Stimulated activated effector memory CD8-positive, alpha-beta T cell treated with anti-CD3 and anti-CD28 coated beads, Interleukin-12 subunit alpha, Interleukin-12 subunit beta, amount 100 ng/mL, for 72 hours (primary cell): Measurements from ENCODE around the gene AQP11.
"Not testable (repeated sequence)": the region's sequence is repeated elsewhere in the genome, so short reads cannot be mapped to it uniquely, and the experiment has no call there.

Source experiments
- ATAC-seq: fragments of 150-1000 bp; cut with Tn5 transposase; 2 replicates; pipeline ENCODE4 v1.10.0; 2021
- DNase-seq, 2 donors: peaks; one replicate each; pipeline ENCODE4 v3.0.0; 2021 to 2022; ENCODE audit warnings: low spot score in 2 of 2
- H3K27ac Mint-ChIP-seq: one replicate; pipeline ENCODE4 v1.8.0; 2022; ENCODE audit warnings: mild to moderate bottlenecking, mixed read lengths
- H3K36me3 Mint-ChIP-seq: one replicate; pipeline ENCODE4 v1.8.0; 2022; ENCODE audit warnings: mild to moderate bottlenecking, mixed read lengths
- H3K4me1 Mint-ChIP-seq: one replicate; pipeline ENCODE4 v1.8.0; 2022; ENCODE audit warnings: mixed read lengths
- H3K4me3 Mint-ChIP-seq: one replicate; pipeline ENCODE4 v1.8.0; 2022; ENCODE audit warnings: mild to moderate bottlenecking, mixed read lengths
- H3K9me3 Mint-ChIP-seq: one replicate; pipeline ENCODE4 v1.8.0; 2022; ENCODE audit warnings: mixed read lengths

Gene AQP11

GRCh38 chr11:77570896-77571295 lies 18.9 kb upstream of the AQP11 start:
- not testable (repeated sequence) for DNase-seq, H3K4me3 Mint-ChIP-seq, ATAC-seq, H3K9me3 Mint-ChIP-seq, H3K36me3 Mint-ChIP-seq, H3K4me1 Mint-ChIP-seq, H3K27ac Mint-ChIP-seq

- H3K4me3 Mint-ChIP-seq, H3K27ac Mint-ChIP-seq, ATAC-seq, H3K4me1 Mint-ChIP-seq, DNase-seq, H3K36me3 Mint-ChIP-seq, H3K9me3 Mint-ChIP-seq: not testable (repeated sequence)
Observed at GRCh38 chr11:77575428-77575827, 14.3 kb upstream of the AQP11 start.

- H3K4me3 Mint-ChIP-seq: no peak overlapping the region
Observed at GRCh38 chr11:77580712-77581337, 8.9 kb upstream of the AQP11 start.

GRCh38 chr11:77589181-77589520 lies 602 bp upstream of the AQP11 start:
- Mint-ChIP-seq H3K27ac (no peak overlapping the region), H3K4me1 (peaks cover 24% of the 10 kb centered on the region), H3K36me3 (peaks cover 11% of the 10 kb centered on the region), H3K9me3 (no peaks in the 10 kb centered on the region), H3K4me3 (peak overlapping the region; percentile 83)
- no peak for DNase-seq
- ATAC-seq: peak; percentile 45

More at GRCh38 chr11:77580712-77581337, 8.9 kb upstream of the AQP11 start:
- no peak for ATAC-seq
- Mint-ChIP-seq H3K27ac (no peak overlapping the region), H3K4me1 (no peaks in the 10 kb centered on the region), H3K9me3 (peaks cover 4% of the 10 kb centered on the region), H3K36me3 (no peaks in the 10 kb centered on the region)
- DNase-seq: no peak

- no peaks in the 10 kb centered on the region for H3K9me3 Mint-ChIP-seq
- H3K36me3 Mint-ChIP-seq: peaks cover 17% of the 10 kb centered on the region
- peak overlapping the region; percentile 83 for H3K4me3 Mint-ChIP-seq
- ATAC-seq (peak; percentile 22), DNase-seq (no peak)
- H3K4me1 Mint-ChIP-seq: peaks cover 24% of the 10 kb centered on the region
- no peak overlapping the region for H3K27ac Mint-ChIP-seq
Observed at GRCh38 chr11:77590194-77590782, 535 bp downstream of the AQP11 start.

GRCh38 chr11:77592727-77593126 lies 3.0 kb downstream of the AQP11 start:
- no peak for ATAC-seq

GRCh38 chr11:77593883-77594282 lies 4.1 kb downstream of the AQP11 start:
- Mint-ChIP-seq H3K27ac (no peak overlapping the region), H3K4me1 (peaks cover 20% of the 10 kb centered on the region), H3K9me3 (no peaks in the 10 kb centered on the region), H3K36me3 (peaks cover 17% of the 10 kb centered on the region), H3K4me3 (no peak overlapping the region)
- DNase-seq: no peak
- no peak for ATAC-seq

More at GRCh38 chr11:77592727-77593126, 3.0 kb downstream of the AQP11 start:
- H3K36me3 Mint-ChIP-seq: peaks cover 17% of the 10 kb centered on the region
- no peak for DNase-seq
- H3K4me3 Mint-ChIP-seq: no peak overlapping the region
- peaks cover 24% of the 10 kb centered on the region for H3K4me1 Mint-ChIP-seq
- no peaks in the 10 kb centered on the region for H3K9me3 Mint-ChIP-seq
- H3K27ac Mint-ChIP-seq: no peak overlapping the region

- no peak for ATAC-seq
- Mint-ChIP-seq H3K9me3 (no peaks in the 10 kb centered on the region), H3K27ac (no peak overlapping the region), H3K4me3 (no peak overlapping the region), H3K4me1 (no peaks in the 10 kb centered on the region), H3K36me3 (peaks cover 7% of the 10 kb centered on the region)
- no peak for DNase-seq
Observed at GRCh38 chr11:77596626-77597025, 6.9 kb downstream of the AQP11 start.

- no peak overlapping the region for H3K4me3 Mint-ChIP-seq
- H3K9me3 Mint-ChIP-seq: no peaks in the 10 kb centered on the region
- H3K4me1 Mint-ChIP-seq: no peaks in the 10 kb centered on the region
- no peak overlapping the region for H3K27ac Mint-ChIP-seq
- no peak for DNase-seq
- no peak for ATAC-seq
- peaks cover 7% of the 10 kb centered on the region for H3K36me3 Mint-ChIP-seq
Observed at GRCh38 chr11:77598195-77598594, 8.4 kb downstream of the AQP11 start.

GRCh38 chr11:77602381-77603088 lies 12.8 kb downstream of the AQP11 start:
- H3K4me3 Mint-ChIP-seq: no peak overlapping the region
- H3K4me1 Mint-ChIP-seq: no peaks in the 10 kb centered on the region
- DNase-seq: no peak
- H3K27ac Mint-ChIP-seq: no peak overlapping the region
- no peaks in the 10 kb centered on the region for H3K9me3 Mint-ChIP-seq
- H3K36me3 Mint-ChIP-seq: peaks cover 25% of the 10 kb centered on the region
- no peak for ATAC-seq

GRCh38 chr11:77604281-77604680 lies 14.5 kb downstream of the AQP11 start:
- Mint-ChIP-seq H3K4me1 (no peaks in the 10 kb centered on the region), H3K9me3 (no peaks in the 10 kb centered on the region), H3K36me3 (peaks cover 40% of the 10 kb centered on the region), H3K27ac (no peak overlapping the region), H3K4me3 (no peak overlapping the region)
- ATAC-seq (no peak), DNase-seq (no peak)

GRCh38 chr11:77609234-77609633 lies 19.5 kb downstream of the AQP11 start:
- H3K9me3 Mint-ChIP-seq: no peaks in the 10 kb centered on the region
- ATAC-seq: no peak
- H3K4me3 Mint-ChIP-seq: no peak overlapping the region
- H3K36me3 Mint-ChIP-seq: peaks cover 84% of the 10 kb centered on the region
- no peaks in the 10 kb centered on the region for H3K4me1 Mint-ChIP-seq
- DNase-seq: no peak
- H3K27ac Mint-ChIP-seq: no peak overlapping the region

- Mint-ChIP-seq H3K4me3 (no peak overlapping the region), H3K9me3 (no peaks in the 10 kb centered on the region), H3K36me3 (peaks cover 92% of the 10 kb centered on the region), H3K4me1 (no peaks in the 10 kb centered on the region), H3K27ac (no peak overlapping the region)
- ATAC-seq: no peak
- no peak for DNase-seq
Observed at GRCh38 chr11:77611921-77612320, 22.2 kb downstream of the AQP11 start.

GRCh38 chr11:77617892-77618291 lies 28.1 kb downstream of the AQP11 start:
- no peak overlapping the region for H3K27ac Mint-ChIP-seq
- DNase-seq: no peak
- H3K4me1 Mint-ChIP-seq: no peaks in the 10 kb centered on the region
- ATAC-seq: no peak
- H3K4me3 Mint-ChIP-seq: no peak overlapping the region
- no peaks in the 10 kb centered on the region for H3K9me3 Mint-ChIP-seq
- peaks cover 98% of the 10 kb centered on the region for H3K36me3 Mint-ChIP-seq

GRCh38 chr11:77619576-77620198 lies 29.9 kb downstream of the AQP11 start:
- no peak for DNase-seq
- no peak overlapping the region for H3K27ac Mint-ChIP-seq

More at GRCh38 chr11:77619576-77620198, 29.9 kb downstream of the AQP11 start:
- Mint-ChIP-seq H3K9me3 (no peaks in the 10 kb centered on the region), H3K4me1 (no peaks in the 10 kb centered on the region), H3K4me3 (no peak overlapping the region), H3K36me3 (peaks cover 100% of the 10 kb centered on the region)
- ATAC-seq: no peak
